Mammary epithelial cell (primary cell): ENCODE measurements around the gene DNASE1L3.

Experiments
- CTCF ChIP-seq, 2 donors: IDR thresholded peaks in 1 of 2; conservative IDR thresholded peaks in 1 of 2; 2 replicates each; pipeline ENCODE4 v1.5.1; 2011 to 2012; ENCODE audit warnings: inconsistent platforms in 2 of 2, low read length in 2 of 2, mild to moderate bottlenecking in 2 of 2, control low read depth in 1 of 2, low read depth in 1 of 2; ENCODE audit not compliant: insufficient read depth in 1 of 2; ENCODE audit errors: extremely low read depth in 1 of 2
- EZH2 ChIP-seq: IDR thresholded peaks from 2 replicates; pipeline ENCODE4 v1.6.1; 2012; ENCODE audit warnings: low read length, inconsistent platforms, borderline replicate concordance

GRCh38 chr3:58241306-58242044 lies 30.7 kb upstream of the DNASE1L3 start:
- TF ChIP-seq CTCF (conservative IDR thresholded peaks at IDR 0.05 in 1 of 2, IDR thresholded peaks at IDR 0.05 in 1 of 2; ENCODE audit: extremely low read depth in 1 of 2, insufficient read depth in 1 of 2, low read depth in 1 of 2, low read length in 2 of 2) (no peak), EZH2 (no peak)
